Kidney (tissue), 14 donors: ENCODE data around the gene PC. TPM values are rescaled to one million over a fixed set of nuclear protein-coding genes. Genes with fewer than 3 reads are reported as not detected.

Experiments
- DNase-seq, 5 donors: peaks; one replicate each; pipeline ENCODE4 v3.0.0-alpha.2; 2013 to 2020
- FAIRE-seq: peaks from 2 replicates; lab custom pipeline; 2012; peaks lifted over from hg19 to GRCh38; lab: Jason Lieb, UNC
- H3K27ac ChIP-seq, 2 donors: one replicate each; pipeline ENCODE4 v1.7.0; 2013; ENCODE audit warnings: low read depth in 2 of 2, low read length in 2 of 2, inconsistent platforms in 1 of 2
- H3K27me3 ChIP-seq: one replicate; pipeline ENCODE4 v1.7.1; 2013; ENCODE audit warnings: low read length, inconsistent platforms; ENCODE audit not compliant: control insufficient read depth, insufficient read depth
- H3K36me3 ChIP-seq, 3 donors: one replicate each; pipeline versions ENCODE4 v1.7.0 to v1.7.1; 2013; ENCODE audit warnings: low read length in 3 of 3, control low read depth in 1 of 3, inconsistent platforms in 1 of 3; ENCODE audit not compliant: insufficient read depth in 3 of 3, control insufficient read depth in 2 of 3
- H3K4me1 ChIP-seq, 3 donors: one replicate each; pipeline versions ENCODE4 v1.7.0 to v1.7.1; 2013; ENCODE audit warnings: low read length in 3 of 3, inconsistent platforms in 1 of 3, low read depth in 1 of 3; ENCODE audit not compliant: control insufficient read depth in 2 of 3, insufficient read depth in 2 of 3
- H3K4me3 ChIP-seq, 3 donors: one replicate each; pipeline versions ENCODE4 v1.7.0 to v1.8.1; 2013; ENCODE audit warnings: low read length in 3 of 3, control low read depth in 1 of 3, inconsistent platforms in 1 of 3
- H3K9ac ChIP-seq, 3 donors: one replicate each; pipeline versions ENCODE4 v1.7.0 to v1.7.1; 2013; ENCODE audit warnings: low read length in 3 of 3, control low read depth in 1 of 3, inconsistent platforms in 1 of 3
- H3K9me3 ChIP-seq, 3 donors: one replicate each; pipeline versions ENCODE4 v1.7.0 to v1.7.1; 2013; ENCODE audit warnings: low read length in 3 of 3, control low read depth in 1 of 3, inconsistent platforms in 1 of 3; ENCODE audit not compliant: control insufficient read depth in 2 of 3, insufficient read depth in 1 of 3
- CTCF ChIP-seq: IDR thresholded peaks from 3 replicates; pipeline ENCODE4 v1.5.1; 2012; ENCODE audit warnings: mild to moderate bottlenecking, moderate library complexity, borderline replicate concordance; ENCODE audit not compliant: insufficient read depth; ENCODE audit errors: extremely low read depth
- intact Hi-C: fragments of 100-400 bp; cut with DNase I; formaldehyde crosslinking; loops from one replicate; pipeline ENCODE4 v1.11.1; 2022
- polyA plus RNA-seq: library from polyadenylated mRNA; stranded (reverse); fragments of 350-450 nt; fragmentation: Illumina TruSeq; extraction: RNeasy Lipid Tissue Mini Kit (QIAGEN cat#74804); gene quantifications from one replicate; pipeline ENCODE4 v1.2.3, GENCODE V29; 2014; ENCODE audit warnings: low read depth, low replicate concordance; ENCODE audit not compliant: insufficient read depth
- total RNA-seq: library from RNA; stranded (reverse); fragmentation: NEBNext Ultra II Directional; extraction: Animal tissue kit (Norgen Biotek cat#: 25700); gene quantifications from one replicate; pipeline ENCODE4 v1.2.1, GENCODE V29; 2021
- donor health status: control.
- donor health status: control.
- donor health status: control.
- donor health status: control.
- donor health status: control.
- donor health status: DM: yes; HTN: yes; CAD: no.
- donor health status: Normal renal cell carcinoma (clear cell type).

PC gene
- total and polyA plus RNA-seq, 2 donors from 2014 or later: 20.8 to 95.2 TPM

- H3K9ac ChIP-seq: peak overlapping the region in 1 of 3 donors; percentile 69
- DNase-seq (peak; percentile 57 to 83 (median 70)), FAIRE-seq (no peak)
- intact Hi-C loops: no loop called here
- H3K27ac ChIP-seq: peak overlapping the region; percentile 18 to 61
- TF ChIP-seq CTCF: no peak
- H3K27me3 ChIP-seq: no peaks in the 10 kb centered on the region
- no peaks in the 10 kb centered on the region for H3K36me3 ChIP-seq
- H3K4me1 ChIP-seq: peaks cover 3 to 14% (median 9%) of the 10 kb centered on the region in 3 donors
- H3K9me3 ChIP-seq: no peaks in the 10 kb centered on the region
- H3K4me3 ChIP-seq: peak overlapping the region in 1 of 3 donors; percentile 62
Observed at GRCh38 chr11:66907751-66908630, 50.2 kb downstream of the PC start.

GRCh38 chr11:66906061-66906733 is 52.0 kb downstream of the PC start:
- H3K27ac ChIP-seq: no peak overlapping the region
- H3K4me3 ChIP-seq: peak overlapping the region in 2 of 3 donors; percentile 41 to 62
- TF ChIP-seq CTCF: no peak
- DNase-seq: peak in 1 of 5 donors; percentile 58
- no peaks in the 10 kb centered on the region for H3K27me3 ChIP-seq
- no peaks in the 10 kb centered on the region for H3K9me3 ChIP-seq
- no peaks in the 10 kb centered on the region for H3K36me3 ChIP-seq
- intact Hi-C loops: no loop called here
- no peak overlapping the region for H3K9ac ChIP-seq
- FAIRE-seq: no peak
- H3K4me1 ChIP-seq: peaks cover 3 to 14% (median 9%) of the 10 kb centered on the region in 3 donors

- TF ChIP-seq CTCF: no peak
- Histone ChIP-seq H3K9ac (no peak overlapping the region), H3K36me3 (no peaks in the 10 kb centered on the region), H3K9me3 (no peaks in the 10 kb centered on the region), H3K27ac (no peak overlapping the region), H3K27me3 (no peaks in the 10 kb centered on the region), H3K4me3 (peak overlapping the region in 2 of 3 donors; percentile 41 to 62), H3K4me1 (peaks cover 3 to 14% (median 9%) of the 10 kb centered on the region in 3 donors)
- FAIRE-seq (no peak), DNase-seq (no peak)
- intact Hi-C loops: no loop called here
Observed at GRCh38 chr11:66905631-66906030, 52.6 kb downstream of the PC start.
